WI38 (cell line): ENCODE data around the gene IDI2.
"Not testable (repeated sequence)": the region's sequence is repeated elsewhere in the genome, so short reads cannot be mapped to it uniquely, and the experiment has no call there.

Experiments used
- H3K4me3 ChIP-seq: 2 replicates; pipeline ENCODE4 v1.5.1; 2011; ENCODE audit warnings: low read depth, mild to moderate bottlenecking, control low read depth, low read length
- CTCF ChIP-seq: IDR thresholded peaks from 2 replicates; pipeline ENCODE4 v1.5.1; 2012; ENCODE audit warnings: low read depth, mild to moderate bottlenecking, control low read depth, low read length

The IDI2 gene

GRCh38 chr10:1025683-1026082 is at the start of gene IDI2:
Gene IDI2, minus strand, starts transcription at chr10:1025859. Its CDS starts 1,136 bp downstream, at chr10:1024723.
- no peak within 1 kb of the TSS for H3K4me3 ChIP-seq

DNA sequence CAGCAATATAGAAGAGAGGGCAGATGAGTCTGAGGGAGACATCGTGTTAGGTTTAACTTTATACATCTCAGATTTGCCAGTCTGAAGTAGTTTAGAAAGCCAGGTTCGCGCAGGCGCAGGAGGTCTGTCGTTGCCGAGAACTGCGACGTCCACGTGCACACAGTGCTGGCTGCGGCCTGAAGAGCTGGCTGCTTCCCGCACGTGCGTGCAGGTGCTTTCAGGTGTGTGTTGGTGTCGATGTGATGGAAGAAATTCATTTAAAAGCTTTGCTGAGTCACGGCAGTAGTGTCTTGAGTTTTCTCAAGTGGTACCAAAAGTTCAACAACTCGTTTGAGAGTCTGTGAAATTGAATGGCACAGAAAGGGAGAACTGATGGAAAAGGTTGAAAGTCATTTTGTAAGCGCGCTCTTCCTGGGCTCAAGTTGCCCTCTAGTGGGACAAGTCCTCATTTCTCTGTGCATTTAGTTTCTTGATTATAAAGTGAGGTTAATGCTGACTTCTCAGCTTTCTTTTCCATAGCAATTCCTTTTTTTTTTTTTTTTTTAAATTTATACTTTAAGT is 49.2 kb upstream of the IDI2 start:
- no peak for TF ChIP-seq CTCF
- no peak overlapping the region for H3K4me3 ChIP-seq

More at GRCh38 chr10:1025683-1026082, at the start of gene IDI2:
- TF ChIP-seq CTCF = no peak

GRCh38 chr10:1074052-1074747 is 48.5 kb upstream of the IDI2 start:
- no peak overlapping the region for H3K4me3 ChIP-seq
- no peak for TF ChIP-seq CTCF

DNA sequence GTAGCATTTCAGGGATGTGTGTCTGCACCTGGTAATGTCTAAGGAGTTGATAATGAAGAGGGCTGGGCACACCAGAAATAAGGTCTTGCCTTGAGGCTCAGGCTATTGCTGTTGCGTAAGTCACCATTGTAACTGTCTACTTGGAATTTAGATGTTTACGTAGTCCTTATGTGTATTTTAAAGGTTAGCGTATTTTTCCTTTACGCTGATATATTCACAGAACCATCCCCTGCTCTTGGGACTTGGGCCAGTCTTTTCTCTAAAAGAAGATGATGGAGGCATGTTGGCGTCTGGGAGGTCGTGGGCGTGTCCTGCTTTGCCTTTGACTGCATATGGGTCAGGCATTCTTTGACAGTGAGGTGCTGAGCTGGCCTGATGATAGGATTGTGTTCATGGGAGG is 45.3 kb upstream of the IDI2 start:
- TF ChIP-seq CTCF = no peak
- H3K4me3 ChIP-seq = no peak overlapping the region

- H3K4me3 ChIP-seq = no peak overlapping the region
- TF ChIP-seq CTCF = no peak
These were observed 43.0 kb upstream of the IDI2 start for GRCh38 chr10:1068380-1069361.

GRCh38 chr10:1066734-1067133 is 41.1 kb upstream of the IDI2 start:
- not testable (repeated sequence) for H3K4me3 ChIP-seq

GRCh38 chr10:1064964-1065247 is 39.2 kb upstream of the IDI2 start:
- no peak overlapping the region for H3K4me3 ChIP-seq
- no peak for TF ChIP-seq CTCF
